HEK293T (cell line): Measurements from ENCODE around the gene SUSD1.

ENCODE experiments used
- CTCF ChIA-PET: fragments of 350-600 bp; formaldehyde crosslinking; extraction: SDS; loops from one replicate; lab custom pipeline; 2021; ENCODE audit warnings: antibody characterized with exemption, inconsistent platforms; lab: Yijun Ruan, JAX
- POLR2A ChIA-PET: fragments of 350-600 bp; formaldehyde crosslinking; extraction: SDS; loops from one replicate; lab custom pipeline; 2020; ENCODE audit warnings: antibody characterized with exemption, inconsistent platforms; lab: Yijun Ruan, JAX
- DNase-seq: peaks from one replicate; pipeline ENCODE4 v3.0.0; 2012; ENCODE audit warnings: mixed read lengths; ENCODE audit errors: extremely low spot score
- ARNT ChIP-seq: fragments of 450-650 bp; IDR thresholded peaks from 2 replicates; pipeline ENCODE4 v1.6.1; 2017; ENCODE audit warnings: mild to moderate bottlenecking
- BHLHE40 ChIP-seq: fragments of 450-650 bp; IDR thresholded peaks from 2 replicates; pipeline ENCODE4 v1.6.1; 2016; ENCODE audit warnings: mild to moderate bottlenecking, moderate library complexity, borderline replicate concordance
- CTBP1 ChIP-seq: fragments of 450-650 bp; IDR thresholded peaks from 2 replicates; pipeline ENCODE4 v1.6.1; 2016; ENCODE audit warnings: borderline replicate concordance
- ELF4 ChIP-seq: fragments of 450-650 bp; IDR thresholded peaks from 2 replicates; pipeline ENCODE4 v1.6.1; 2017; ENCODE audit warnings: antibody characterized with exemption
- FOXA1 ChIP-seq: fragments of 450-650 bp; IDR thresholded peaks from 2 replicates; pipeline ENCODE4 v1.6.1; 2016; ENCODE audit warnings: mild to moderate bottlenecking
- FOXK2 ChIP-seq: fragments of 450-650 bp; IDR thresholded peaks from 2 replicates; pipeline ENCODE4 v1.6.1; 2016; ENCODE audit warnings: mild to moderate bottlenecking
- FOXM1 ChIP-seq: fragments of 450-650 bp; IDR thresholded peaks from 2 replicates; pipeline ENCODE4 v1.6.1; 2017; ENCODE audit warnings: mild to moderate bottlenecking, borderline replicate concordance
- HDGF ChIP-seq: fragments of 450-650 bp; IDR thresholded peaks from 2 replicates; pipeline ENCODE4 v1.6.1; 2017; ENCODE audit warnings: antibody characterized with exemption, borderline replicate concordance
- L3MBTL2 ChIP-seq: fragments of 450-650 bp; conservative IDR thresholded peaks from 2 replicates; pipeline ENCODE4 v1.6.1; 2016; ENCODE audit warnings: mild to moderate bottlenecking
- LEF1 ChIP-seq: fragments of 450-650 bp; IDR thresholded peaks from 2 replicates; pipeline ENCODE4 v1.6.1; 2017; ENCODE audit warnings: mild to moderate bottlenecking, borderline replicate concordance
- NFRKB ChIP-seq: fragments of 450-650 bp; IDR thresholded peaks from 2 replicates; pipeline ENCODE4 v1.6.1; 2016; ENCODE audit warnings: mild to moderate bottlenecking, moderate library complexity
- PKNOX1 ChIP-seq: fragments of 450-650 bp; IDR thresholded peaks from 2 replicates; pipeline ENCODE4 v1.6.1; 2016
- SP1 ChIP-seq: fragments of 450-650 bp; IDR thresholded peaks from 2 replicates; pipeline ENCODE4 v1.6.1; 2017
- SUZ12 ChIP-seq: fragments of 450-650 bp; IDR thresholded peaks from 2 replicates; pipeline ENCODE4 v1.6.1; 2016; ENCODE audit warnings: mild to moderate bottlenecking
- TARDBP ChIP-seq: fragments of 450-650 bp; IDR thresholded peaks from 2 replicates; pipeline ENCODE4 v1.6.1; 2016
- ZNF384 ChIP-seq: fragments of 450-650 bp; IDR thresholded peaks from 2 replicates; pipeline ENCODE4 v1.6.1; 2016

The SUSD1 gene

GRCh38 chr9:112051812-112052211, 123.3 kb downstream of the SUSD1 start:
- ChIA-PET POLR2A (no interaction called here), CTCF (no interaction called here)
- TF ChIP-seq ZNF384 (no peak), CTBP1 (no peak), SUZ12 (no peak), FOXM1 (no peak), HDGF (no peak), BHLHE40 (no peak), NFRKB (no peak), PKNOX1 (no peak), LEF1 (no peak), SP1 (no peak), FOXA1 (no peak), ARNT (no peak), L3MBTL2 (no peak)
- DNase-seq: no peak

GRCh38 chr9:112050544-112051475, 124.3 kb downstream of the SUSD1 start:
- CTCF ChIA-PET: interaction anchor here (0.5 kb wide), 1 partner anchor 9 kb away, joined by 3 read pairs; no protein-coding TSS in a partner anchor
- no peak for TF ChIP-seq HDGF
- TF ChIP-seq NFRKB: no peak
- no peak for TF ChIP-seq TARDBP
- no peak for TF ChIP-seq FOXK2
- no peak for TF ChIP-seq CTBP1
- no peak for TF ChIP-seq SP1
- no peak for TF ChIP-seq LEF1
- TF ChIP-seq FOXM1: no peak
- TF ChIP-seq SUZ12: no peak
- TF ChIP-seq ZNF384: no peak
- no peak for TF ChIP-seq L3MBTL2
- no peak for TF ChIP-seq BHLHE40
- no peak for TF ChIP-seq ELF4
- no peak for TF ChIP-seq ARNT
- POLR2A ChIA-PET: no interaction called here
- no peak for DNase-seq

DNA sequence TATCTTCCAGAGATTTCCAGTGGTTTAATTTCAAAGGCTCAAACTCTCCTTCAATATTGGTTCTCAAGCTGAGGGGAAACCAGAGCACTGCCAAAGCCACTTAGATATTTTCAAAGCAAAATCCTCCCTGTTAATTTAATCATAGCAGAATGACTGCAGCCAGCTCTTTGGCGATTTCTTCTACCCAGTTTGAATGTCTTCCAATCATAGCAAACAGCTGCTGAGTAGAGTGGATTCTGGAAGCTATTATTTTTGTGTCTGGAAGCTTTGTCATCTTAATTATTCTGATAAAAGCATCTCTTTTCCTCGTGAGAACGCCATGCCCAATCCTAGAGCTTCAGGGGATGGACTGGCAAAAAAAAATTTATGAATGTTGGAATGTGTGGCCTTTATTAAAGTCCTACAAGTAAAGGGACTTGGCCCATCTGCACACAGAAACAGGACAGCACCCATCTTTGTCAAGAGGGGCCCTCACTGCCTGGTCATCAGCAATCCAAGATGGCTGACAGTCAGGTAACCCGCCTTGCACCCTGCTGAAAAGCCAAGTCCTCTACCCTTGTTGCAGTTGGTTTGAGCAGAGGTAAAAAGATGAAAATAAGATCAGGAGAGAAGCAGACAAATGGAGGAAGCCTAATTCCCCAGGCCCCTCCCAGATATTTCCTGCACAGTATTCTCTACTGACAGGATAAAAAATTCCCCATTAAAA, 125.1 kb downstream of the SUSD1 start:
- no peak for DNase-seq
- TF ChIP-seq ELF4: no peak
- no peak for TF ChIP-seq FOXK2
- POLR2A ChIA-PET: no interaction called here
- CTCF ChIA-PET: no interaction called here

DNA sequence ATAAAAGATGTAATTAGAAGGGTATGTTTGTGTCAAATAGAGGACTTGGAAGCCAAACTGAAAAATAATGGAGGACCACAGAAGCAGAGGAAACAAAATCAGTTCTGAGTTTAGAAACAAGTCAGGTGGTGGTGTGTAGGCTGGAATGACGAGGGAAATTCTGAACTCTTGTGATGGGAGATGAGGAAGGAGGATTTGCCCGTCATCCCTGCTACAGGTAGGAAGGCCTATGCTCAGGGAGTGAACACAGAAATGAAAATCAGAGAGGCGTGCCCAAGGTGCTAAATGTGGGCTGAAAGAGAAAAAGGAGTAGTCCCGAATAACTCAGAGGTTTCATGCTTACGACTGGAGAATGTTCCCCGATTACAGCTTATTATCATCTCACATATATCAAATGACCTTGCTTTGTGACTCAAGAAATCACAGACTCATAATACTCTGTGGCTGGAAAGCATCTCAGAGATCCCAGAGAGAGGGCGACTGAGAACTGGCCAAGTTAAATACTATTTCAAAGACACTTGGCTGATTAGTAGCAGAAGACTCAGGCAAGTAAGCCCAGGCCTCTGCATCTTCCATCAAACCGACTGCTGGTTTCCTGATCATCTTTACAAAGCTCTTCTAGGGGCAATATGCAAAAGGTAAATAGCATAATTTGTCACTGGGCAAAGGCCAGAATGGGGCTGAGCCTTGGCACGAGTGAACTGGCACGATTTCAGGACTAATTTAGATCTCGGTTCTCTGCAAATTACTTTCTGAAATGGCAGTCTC, 126.0 kb downstream of the SUSD1 start:
- CTCF ChIA-PET: no interaction called here
- no peak for TF ChIP-seq TARDBP
- TF ChIP-seq L3MBTL2: no peak
- no peak for TF ChIP-seq FOXK2
- no peak for DNase-seq
- POLR2A ChIA-PET: no interaction called here

- POLR2A ChIA-PET: no interaction called here
- no peak for TF ChIP-seq LEF1
- no peak for TF ChIP-seq ZNF384
- TF ChIP-seq ARNT: no peak
- DNase-seq: no peak
- CTCF ChIA-PET: no interaction called here
These were observed 127.5 kb downstream of the SUSD1 start for GRCh38 chr9:112047538-112048066.

DNA sequence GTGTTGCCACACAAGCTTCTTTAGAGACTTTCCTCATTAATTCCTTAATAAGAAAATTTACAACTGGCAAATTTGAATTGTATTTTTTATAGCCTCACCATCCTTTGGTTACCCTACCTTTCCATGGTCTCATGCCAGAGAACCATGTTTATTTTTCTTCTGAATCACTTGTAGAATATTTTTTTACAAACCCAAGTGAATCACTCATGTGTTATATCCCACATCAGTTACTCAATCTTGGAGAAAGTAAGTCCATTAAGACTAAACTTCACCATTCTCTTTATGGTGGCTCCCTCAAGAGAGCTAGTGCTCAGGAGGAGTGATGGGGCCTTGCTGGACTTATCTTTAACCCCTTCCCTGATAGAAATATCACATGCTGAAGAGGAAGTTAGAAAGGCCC, 128.9 kb downstream of the SUSD1 start:
- no peak for TF ChIP-seq PKNOX1
- no peak for TF ChIP-seq FOXK2
- TF ChIP-seq ZNF384: no peak
- no peak for TF ChIP-seq ELF4
- no peak for TF ChIP-seq LEF1
- no peak for DNase-seq
- ChIA-PET POLR2A (no interaction called here), CTCF (no interaction called here)
